ENCODE data around the gene TMEM130. TPM values are rescaled to one million over a fixed set of nuclear protein-coding genes. Genes with fewer than 3 reads are reported as not detected.

TMEM130 gene
- total RNA-seq, 2 experiments from 2014 or later: 0.39 TPM; not detected in 1

- Histone ChIP-seq H3K4me1 (ENCODE audit: insufficient read depth, low read length) (no peaks in the 10 kb centered on the region), H3K9me3 (ENCODE audit: control insufficient read depth in 1 of 2, insufficient read depth in 1 of 2, low read length in 2 of 2) (peaks cover 0 to 4% of the 10 kb centered on the region in 2 experiments), H3K36me3 (ENCODE audit: insufficient read depth, low read length) (no peaks in the 10 kb centered on the region), H3K4me3 (ENCODE audit: low read length) (no peak overlapping the region), H3K27me3 (ENCODE audit: control insufficient read depth in 1 of 2, insufficient read depth in 2 of 2, low read length in 2 of 2) (no peaks in the 10 kb centered on the region), H3K27ac (ENCODE audit: low read depth in 1 of 2, low read length in 2 of 2) (no peak overlapping the region)
- Mint-ChIP-seq H3K27ac (no peak overlapping the region), H3K4me3 (no peak overlapping the region), H3K36me3 (ENCODE audit: low read depth) (no peaks in the 10 kb centered on the region), H3K9me3 (no peaks in the 10 kb centered on the region), H3K27me3 (peaks cover 14% of the 10 kb centered on the region), H3K4me1 (ENCODE audit: low read depth) (no peaks in the 10 kb centered on the region)
- ChIA-PET POLR2A (no interaction called here), CTCF (no interaction called here)
- no peak for DNase-seq
- ATAC-seq (ENCODE audit: poor library complexity): no peak
- no peak for TF ChIP-seq CTCF (IDR thresholded peaks at IDR 0.05)
- intact Hi-C loops (cut with DNase I, micrococcal nuclease): no loop called here
Observed at GRCh38 chr7:98828368-98828767, 41.4 kb downstream of the TMEM130 start.

- H3K4me3 ChIP-seq (ENCODE audit: low read length): no peak overlapping the region
- Mint-ChIP-seq H3K27me3 (peaks cover 14% of the 10 kb centered on the region), H3K27ac (no peak overlapping the region), H3K4me3 (no peak overlapping the region), H3K4me1 (ENCODE audit: low read depth) (no peaks in the 10 kb centered on the region), H3K36me3 (ENCODE audit: low read depth) (no peaks in the 10 kb centered on the region), H3K9me3 (no peaks in the 10 kb centered on the region)
- no peaks in the 10 kb centered on the region for H3K4me1 ChIP-seq (ENCODE audit: insufficient read depth, low read length)
- CTCF ChIA-PET: no interaction called here
- ATAC-seq (ENCODE audit: poor library complexity) (no peak), DNase-seq (no peak)
- no peaks in the 10 kb centered on the region for H3K36me3 ChIP-seq (ENCODE audit: insufficient read depth, low read length)
- peaks cover 0 to 4% of the 10 kb centered on the region in 2 experiments for H3K9me3 ChIP-seq (ENCODE audit: control insufficient read depth in 1 of 2, insufficient read depth in 1 of 2, low read length in 2 of 2)
- H3K27ac ChIP-seq (ENCODE audit: low read depth in 1 of 2, low read length in 2 of 2): no peak overlapping the region
- POLR2A ChIA-PET: no interaction called here
- intact Hi-C loops (cut with DNase I, micrococcal nuclease): no loop called here
- TF ChIP-seq CTCF (IDR thresholded peaks at IDR 0.05): no peak
- no peaks in the 10 kb centered on the region for H3K27me3 ChIP-seq (ENCODE audit: control insufficient read depth in 1 of 2, insufficient read depth in 2 of 2, low read length in 2 of 2)
Observed at GRCh38 chr7:98827258-98827657, 42.6 kb downstream of the TMEM130 start.

- Histone ChIP-seq H3K27me3 (ENCODE audit: control insufficient read depth in 1 of 2, insufficient read depth in 2 of 2, low read length in 2 of 2) (no peaks in the 10 kb centered on the region), H3K4me1 (ENCODE audit: insufficient read depth, low read length) (no peaks in the 10 kb centered on the region), H3K4me3 (ENCODE audit: low read length) (no peak overlapping the region), H3K9me3 (ENCODE audit: control insufficient read depth in 1 of 2, insufficient read depth in 1 of 2, low read length in 2 of 2) (peaks cover 0 to 4% of the 10 kb centered on the region in 2 experiments), H3K36me3 (ENCODE audit: insufficient read depth, low read length) (no peaks in the 10 kb centered on the region), H3K27ac (ENCODE audit: low read depth in 1 of 2, low read length in 2 of 2) (no peak overlapping the region)
- H3K27me3 Mint-ChIP-seq: peaks cover 14% of the 10 kb centered on the region
- no peak overlapping the region for H3K27ac Mint-ChIP-seq
- no peaks in the 10 kb centered on the region for H3K9me3 Mint-ChIP-seq
- CTCF ChIA-PET: no interaction called here
- no peak for TF ChIP-seq CTCF (IDR thresholded peaks at IDR 0.05)
- POLR2A ChIA-PET: no interaction called here
- H3K36me3 Mint-ChIP-seq (ENCODE audit: low read depth): no peaks in the 10 kb centered on the region
- DNase-seq (no peak), ATAC-seq (ENCODE audit: poor library complexity) (no peak)
- intact Hi-C loops (cut with DNase I, micrococcal nuclease): no loop called here
- no peak overlapping the region for H3K4me3 Mint-ChIP-seq
- no peaks in the 10 kb centered on the region for H3K4me1 Mint-ChIP-seq (ENCODE audit: low read depth)
Observed at GRCh38 chr7:98826811-98827231, 43.0 kb downstream of the TMEM130 start.
